GM18520 (cell line): ENCODE data around the gene SAMMSON.

Source experiments
- ATAC-seq: cut with Tn5 transposase; IDR thresholded peaks from one replicate; pipeline ENCODE4 v1.9.1; 2021; ENCODE audit not compliant: unreplicated experiment

SAMMSON gene

DNA sequence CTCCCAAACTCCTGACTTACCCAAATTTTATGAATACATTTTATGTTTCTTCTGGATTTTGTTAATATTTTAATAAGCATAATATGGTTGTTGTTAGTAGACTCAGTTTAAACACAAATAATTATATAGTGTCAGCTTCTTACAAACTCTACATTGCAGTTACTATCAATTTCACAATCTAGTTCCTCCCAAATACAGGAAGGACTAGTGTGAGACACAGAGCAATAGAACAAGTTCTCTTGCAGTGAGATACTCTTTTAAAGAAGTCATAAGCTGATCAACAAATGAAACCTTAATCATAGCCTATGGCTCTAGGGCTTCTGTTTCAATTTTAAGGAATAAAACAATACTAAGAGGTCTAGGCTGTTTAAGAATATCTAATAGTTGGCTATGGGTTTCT is 86.1 kb downstream of the SAMMSON start:
- no peak for ATAC-seq

DNA sequence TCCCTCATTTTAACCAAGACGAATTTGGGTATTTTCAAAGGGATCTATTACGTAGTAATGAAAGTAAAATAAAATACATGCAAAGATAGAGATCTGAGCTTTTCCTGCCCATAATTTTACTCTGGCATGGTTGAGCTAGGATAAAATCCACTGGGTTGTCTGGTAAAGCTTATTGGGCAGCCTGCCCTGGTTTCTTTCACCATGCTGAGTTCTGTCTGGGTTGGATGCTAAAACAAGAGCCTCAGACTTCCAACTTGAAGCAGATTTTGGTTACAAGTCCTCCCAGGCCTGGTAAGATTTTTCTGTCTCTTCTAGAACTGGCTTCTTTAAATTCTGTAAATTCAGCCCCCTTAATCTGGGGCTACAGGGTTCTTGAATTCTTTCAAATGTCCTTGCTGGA is 86.8 kb downstream of the SAMMSON start:
- no peak for ATAC-seq

DNA sequence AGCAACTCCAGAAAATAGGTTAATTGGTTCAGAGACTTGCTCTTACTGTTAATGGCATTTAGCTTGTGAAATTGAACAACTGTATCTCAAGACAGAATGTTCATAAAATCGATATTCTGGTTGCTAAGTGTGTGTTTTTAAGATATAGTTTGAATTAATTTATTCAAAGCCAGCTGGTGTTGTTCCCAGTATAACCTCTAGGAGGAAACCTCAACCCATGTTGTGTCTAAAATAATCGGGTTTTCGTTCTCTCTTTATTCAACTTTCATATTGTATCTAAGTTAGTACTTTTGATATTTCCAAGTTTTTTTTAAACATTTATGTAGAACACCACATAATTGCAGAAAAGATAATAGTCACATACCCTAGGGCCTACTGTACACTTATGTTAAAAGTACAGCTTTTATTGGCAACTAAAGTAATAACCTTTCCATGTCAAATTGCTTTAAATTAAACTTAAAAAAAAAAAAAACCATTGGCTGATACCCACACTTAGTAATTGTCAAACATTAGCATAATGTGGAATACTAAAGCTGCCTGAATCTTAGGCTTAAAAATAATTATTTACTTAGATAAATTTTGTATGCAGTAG is 90.9 kb downstream of the SAMMSON start:
- ATAC-seq: no peak

DNA sequence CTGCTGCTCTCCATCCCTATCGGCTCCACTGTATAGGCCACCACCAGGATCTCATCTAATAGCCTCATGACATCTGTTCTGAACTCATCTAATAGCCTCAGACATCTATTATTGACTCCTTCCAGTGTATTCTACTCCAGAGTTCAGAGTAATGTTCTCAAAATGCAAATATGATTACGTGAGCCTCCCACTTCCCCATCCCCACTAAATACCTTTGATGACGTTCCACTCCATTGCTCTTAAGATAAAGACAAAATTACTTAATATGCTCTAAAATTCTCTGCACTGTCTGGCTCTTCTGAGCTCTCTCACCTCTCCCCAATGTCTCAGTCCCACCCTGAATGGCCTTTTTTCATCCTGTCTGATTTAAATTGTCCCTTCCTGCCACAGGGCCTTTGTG is 94.7 kb downstream of the SAMMSON start:
- ATAC-seq: no peak

DNA sequence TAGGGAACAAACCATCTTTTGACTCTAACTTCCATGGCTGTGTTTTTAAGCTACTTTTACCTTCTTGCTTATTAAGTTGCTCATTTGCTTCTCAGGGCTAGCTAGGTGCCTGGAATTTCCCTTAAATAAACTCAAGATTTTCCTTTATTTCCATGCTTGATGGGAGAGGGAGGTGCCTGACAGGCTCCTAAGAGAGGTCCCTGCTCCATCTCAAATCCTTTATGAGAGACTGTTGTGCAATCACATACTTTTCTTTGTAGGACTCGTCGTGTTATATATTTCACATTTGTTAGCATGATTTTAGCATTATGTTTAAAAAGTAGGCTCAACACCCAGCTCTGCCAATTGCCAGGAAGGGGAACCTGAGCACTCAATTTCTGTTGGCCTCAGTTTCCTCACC is 95.7 kb downstream of the SAMMSON start:
- ATAC-seq: no peak

DNA sequence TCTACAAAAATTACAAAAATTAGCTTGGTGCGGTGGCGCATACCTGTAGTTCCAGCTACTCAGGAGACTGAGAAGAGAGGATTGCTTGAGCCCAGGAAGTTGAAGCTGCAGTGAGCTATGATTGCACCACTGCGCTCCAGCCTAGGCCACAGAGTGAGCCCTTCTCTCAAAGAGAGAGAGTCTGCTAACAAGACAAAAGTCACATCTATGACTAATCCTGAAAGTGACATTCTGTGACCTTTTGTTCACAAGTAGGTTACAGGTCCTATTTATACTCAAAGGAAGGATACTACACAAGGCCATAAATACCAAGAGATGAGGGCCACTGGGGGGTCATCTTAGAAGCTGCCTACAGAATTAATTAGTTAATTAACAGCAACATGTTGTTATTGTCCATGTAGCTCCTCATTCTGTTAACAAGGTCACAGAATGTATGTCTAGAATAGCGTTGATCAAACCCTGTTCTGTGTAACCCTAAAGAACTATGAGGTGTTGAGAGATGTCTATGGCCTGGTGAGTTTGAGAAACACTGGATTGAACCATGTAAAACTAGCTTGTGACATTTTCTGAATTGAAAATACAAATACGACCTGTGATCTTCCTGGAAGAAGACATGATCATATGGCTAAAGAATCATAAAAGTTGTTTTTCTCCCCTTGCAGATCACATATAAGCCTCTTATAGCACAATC is 97.0 kb downstream of the SAMMSON start:
- ATAC-seq: peak; percentile 98

DNA sequence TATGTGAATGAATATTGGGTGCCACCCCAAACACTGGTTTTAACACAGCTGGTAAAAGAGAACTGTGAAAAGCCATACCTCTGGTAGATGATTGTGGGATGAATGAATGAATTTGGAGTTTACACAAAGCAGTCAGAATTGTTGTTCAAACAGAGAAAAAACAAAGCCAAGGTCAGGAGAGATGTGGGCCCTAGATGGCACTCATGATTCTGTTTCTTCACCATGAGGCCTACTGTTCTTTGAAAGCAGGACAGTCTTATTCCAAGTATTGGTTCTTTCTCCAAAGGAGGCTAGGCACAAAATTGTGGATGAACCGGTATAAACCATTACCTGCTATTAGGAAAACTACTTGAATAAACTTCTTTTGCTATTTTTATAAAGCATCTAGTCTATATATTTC is 97.6 kb downstream of the SAMMSON start:
- no peak for ATAC-seq

DNA sequence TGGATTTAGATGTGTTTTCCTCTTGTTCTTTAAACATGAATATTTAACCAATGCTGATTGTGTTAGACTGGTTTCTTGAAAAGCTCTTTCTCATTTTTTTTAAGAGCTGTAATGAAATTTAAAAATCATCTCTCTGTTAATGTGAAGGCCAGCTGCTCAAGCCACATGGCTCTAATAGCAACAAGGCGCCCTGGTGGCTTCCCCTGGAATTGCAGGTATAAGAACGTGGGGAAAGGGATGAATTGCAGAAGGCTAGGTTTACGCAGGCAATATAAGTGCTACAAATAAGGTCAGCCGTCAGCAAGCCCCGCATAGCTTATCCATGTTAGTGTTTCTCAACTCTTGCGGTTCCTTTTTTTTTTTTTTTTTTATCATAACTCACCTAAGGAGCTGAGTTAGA is 108.5 kb downstream of the SAMMSON start:
- ATAC-seq: no peak

DNA sequence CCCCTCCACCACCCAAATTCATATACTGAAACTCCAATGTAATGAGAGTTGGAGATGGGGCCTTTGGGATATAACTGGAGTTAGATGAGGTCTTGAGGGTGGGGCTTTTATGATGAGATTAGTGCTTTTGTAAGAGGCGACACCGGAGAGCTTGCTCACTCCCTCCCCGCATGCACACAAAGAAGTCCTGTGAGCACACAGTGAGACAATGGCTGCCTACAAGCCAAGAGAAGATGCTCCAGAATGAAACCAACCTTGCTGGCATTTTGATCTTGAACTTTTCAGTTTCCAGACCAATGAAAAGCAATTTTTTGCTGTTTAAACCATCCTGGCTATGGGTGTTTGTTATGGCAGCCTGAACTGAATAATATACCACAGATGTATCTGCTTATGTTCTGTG is 109.0 kb downstream of the SAMMSON start:
- ATAC-seq: no peak

DNA sequence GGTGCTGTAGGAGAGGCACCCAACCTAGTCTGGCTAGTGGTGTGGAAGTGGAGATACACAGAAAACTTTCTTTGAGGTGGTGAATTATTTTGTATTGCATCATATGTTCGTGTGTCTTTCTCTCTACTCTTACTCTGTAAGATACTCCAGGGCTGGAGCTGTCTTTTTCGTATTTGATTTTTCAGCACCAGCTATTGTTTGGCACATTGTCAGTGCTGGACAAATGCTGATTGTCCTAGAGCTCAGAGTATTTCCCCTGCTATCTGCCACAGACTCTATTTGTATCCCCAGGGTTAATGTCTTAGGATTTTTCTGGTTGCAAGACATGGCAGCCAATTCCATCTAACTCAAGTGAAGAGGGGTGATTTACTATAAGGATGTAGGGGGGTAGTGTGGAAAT is 110.5 kb downstream of the SAMMSON start:
- no peak for ATAC-seq

DNA sequence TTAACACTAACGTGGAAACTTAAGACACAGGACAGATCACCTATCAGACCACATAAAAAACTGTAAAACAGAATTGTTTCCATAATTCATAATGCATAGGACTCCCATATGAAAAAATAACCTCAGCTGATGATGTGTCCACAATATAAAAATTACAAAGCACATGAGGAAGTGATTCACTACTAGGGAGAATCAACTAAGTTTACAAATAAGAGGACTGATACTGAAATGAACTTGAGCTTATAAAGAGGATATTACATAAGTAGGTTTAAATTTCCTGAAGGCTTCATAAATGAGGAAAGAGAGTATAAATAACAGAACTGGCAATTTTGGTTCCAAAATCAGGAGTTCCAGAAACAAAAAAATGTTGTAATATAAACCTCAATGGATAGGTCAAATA is 111.9 kb downstream of the SAMMSON start:
- no peak for ATAC-seq

DNA sequence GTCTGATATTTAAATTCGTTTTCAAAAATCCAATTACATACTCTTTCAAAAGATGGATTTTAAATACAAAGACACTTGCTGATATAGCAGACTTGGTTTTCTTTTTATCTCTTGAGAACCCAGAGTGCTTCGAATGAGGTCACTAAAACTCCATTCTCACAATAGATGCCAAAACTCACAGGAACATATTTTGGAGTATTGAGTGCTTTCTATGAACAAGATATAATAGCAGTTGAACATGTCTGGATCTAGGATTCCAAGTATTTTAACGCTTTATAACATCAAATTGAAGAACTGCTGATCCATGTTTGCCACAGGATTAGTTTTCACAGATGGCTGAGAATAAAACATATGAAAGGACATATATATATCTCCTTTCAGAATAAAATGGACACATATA is 113.2 kb downstream of the SAMMSON start:
- ATAC-seq: no peak

DNA sequence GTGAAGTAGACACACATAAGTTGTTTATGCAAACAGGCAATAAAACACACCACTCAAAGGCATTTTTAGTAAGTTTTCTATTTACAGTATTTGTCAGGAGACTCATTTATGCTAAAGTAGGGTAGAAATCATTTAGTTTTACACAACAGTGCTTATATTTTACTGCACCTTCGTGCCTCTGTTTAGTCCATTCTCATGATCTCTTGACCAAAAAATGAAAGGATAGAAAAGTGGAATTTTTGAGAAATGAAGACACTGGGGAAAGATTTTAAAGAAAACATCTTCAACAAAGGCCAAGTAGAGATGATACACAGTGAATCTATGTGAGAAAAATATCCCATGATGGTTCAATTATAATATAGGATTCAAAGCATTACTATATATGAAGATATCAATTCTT is 114.9 kb downstream of the SAMMSON start:
- no peak for ATAC-seq

DNA sequence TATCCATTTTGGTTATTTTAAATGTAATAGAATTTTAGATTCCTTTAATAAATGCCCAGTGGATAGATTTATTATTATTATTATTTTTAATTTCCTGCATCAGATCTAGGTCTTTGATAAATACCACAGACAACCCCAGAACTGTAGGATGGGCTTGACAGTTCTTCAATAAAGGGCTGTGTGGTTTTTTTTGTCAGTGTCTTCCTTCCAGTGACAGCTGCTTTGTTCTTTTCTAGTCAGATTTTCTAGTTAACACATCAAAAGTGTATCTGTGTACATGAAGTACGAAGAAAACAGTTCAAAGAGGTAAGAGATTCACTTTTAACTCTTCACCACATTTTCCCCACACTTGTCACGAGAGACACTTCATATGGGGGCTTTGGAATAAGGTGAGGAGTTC is 120.3 kb downstream of the SAMMSON start:
- ATAC-seq: no peak
